Measurements from ENCODE around the gene KCNJ18. TPM values are rescaled to one million over a fixed set of nuclear protein-coding genes. Genes with fewer than 3 reads are reported as not detected.

Gene KCNJ18
- total and polyA plus RNA-seq, 9 of the 15 experiments (the other 6 are each of a cell fraction or from before 2014, with no cell fraction given) = not detected

DNA sequence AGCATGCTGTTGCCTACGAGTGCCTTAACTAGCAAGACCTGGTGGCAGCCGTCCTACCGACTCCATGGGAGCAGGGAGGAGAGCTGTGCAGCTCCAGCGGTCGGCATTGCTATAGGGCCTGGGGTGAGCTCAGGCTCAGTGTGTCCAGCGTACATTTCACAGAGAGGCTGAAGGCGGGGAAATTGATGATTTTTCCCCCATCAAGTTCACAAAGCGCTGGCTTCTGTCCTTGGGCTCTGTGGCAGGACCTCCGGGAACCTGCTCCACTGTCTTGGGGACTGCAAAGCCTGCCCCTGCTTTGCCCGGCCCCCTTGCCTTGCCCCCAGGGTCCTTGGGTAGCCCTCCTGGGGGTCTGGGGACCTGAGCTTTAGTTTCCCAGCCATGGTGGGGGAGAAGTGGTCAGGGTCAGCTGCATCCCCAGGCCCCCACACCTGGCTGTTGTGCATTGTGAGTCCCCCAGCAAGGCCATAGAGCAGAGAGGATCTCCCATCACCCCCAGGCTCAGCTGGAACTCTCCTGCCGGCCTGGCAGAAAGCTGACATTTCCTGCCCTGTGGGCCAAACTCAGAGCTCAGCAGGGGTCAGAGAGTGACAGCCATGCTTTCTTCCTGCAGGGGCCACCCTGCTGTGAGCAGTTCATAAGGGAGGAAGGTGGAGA lies 3.9 kb upstream of the KCNJ18 start (continued):
- no peak for TF ChIP-seq PBX2 (CRISPR knock-in tag; IDR thresholded peaks at IDR 0.05; ENCODE audit: low read depth)
- TF ChIP-seq PBX2 (tag; conservative IDR thresholded peaks at IDR 0.05; ENCODE audit: low read depth) = no peak
- no peak for TF ChIP-seq POLR2G (IDR thresholded peaks at IDR 0.05; ENCODE audit: low read depth, low read length)
- no peak for TF ChIP-seq MBD2 (IDR thresholded peaks at IDR 0.05; ENCODE audit: borderline replicate concordance, low read depth)
- TF ChIP-seq, protein P1, sequence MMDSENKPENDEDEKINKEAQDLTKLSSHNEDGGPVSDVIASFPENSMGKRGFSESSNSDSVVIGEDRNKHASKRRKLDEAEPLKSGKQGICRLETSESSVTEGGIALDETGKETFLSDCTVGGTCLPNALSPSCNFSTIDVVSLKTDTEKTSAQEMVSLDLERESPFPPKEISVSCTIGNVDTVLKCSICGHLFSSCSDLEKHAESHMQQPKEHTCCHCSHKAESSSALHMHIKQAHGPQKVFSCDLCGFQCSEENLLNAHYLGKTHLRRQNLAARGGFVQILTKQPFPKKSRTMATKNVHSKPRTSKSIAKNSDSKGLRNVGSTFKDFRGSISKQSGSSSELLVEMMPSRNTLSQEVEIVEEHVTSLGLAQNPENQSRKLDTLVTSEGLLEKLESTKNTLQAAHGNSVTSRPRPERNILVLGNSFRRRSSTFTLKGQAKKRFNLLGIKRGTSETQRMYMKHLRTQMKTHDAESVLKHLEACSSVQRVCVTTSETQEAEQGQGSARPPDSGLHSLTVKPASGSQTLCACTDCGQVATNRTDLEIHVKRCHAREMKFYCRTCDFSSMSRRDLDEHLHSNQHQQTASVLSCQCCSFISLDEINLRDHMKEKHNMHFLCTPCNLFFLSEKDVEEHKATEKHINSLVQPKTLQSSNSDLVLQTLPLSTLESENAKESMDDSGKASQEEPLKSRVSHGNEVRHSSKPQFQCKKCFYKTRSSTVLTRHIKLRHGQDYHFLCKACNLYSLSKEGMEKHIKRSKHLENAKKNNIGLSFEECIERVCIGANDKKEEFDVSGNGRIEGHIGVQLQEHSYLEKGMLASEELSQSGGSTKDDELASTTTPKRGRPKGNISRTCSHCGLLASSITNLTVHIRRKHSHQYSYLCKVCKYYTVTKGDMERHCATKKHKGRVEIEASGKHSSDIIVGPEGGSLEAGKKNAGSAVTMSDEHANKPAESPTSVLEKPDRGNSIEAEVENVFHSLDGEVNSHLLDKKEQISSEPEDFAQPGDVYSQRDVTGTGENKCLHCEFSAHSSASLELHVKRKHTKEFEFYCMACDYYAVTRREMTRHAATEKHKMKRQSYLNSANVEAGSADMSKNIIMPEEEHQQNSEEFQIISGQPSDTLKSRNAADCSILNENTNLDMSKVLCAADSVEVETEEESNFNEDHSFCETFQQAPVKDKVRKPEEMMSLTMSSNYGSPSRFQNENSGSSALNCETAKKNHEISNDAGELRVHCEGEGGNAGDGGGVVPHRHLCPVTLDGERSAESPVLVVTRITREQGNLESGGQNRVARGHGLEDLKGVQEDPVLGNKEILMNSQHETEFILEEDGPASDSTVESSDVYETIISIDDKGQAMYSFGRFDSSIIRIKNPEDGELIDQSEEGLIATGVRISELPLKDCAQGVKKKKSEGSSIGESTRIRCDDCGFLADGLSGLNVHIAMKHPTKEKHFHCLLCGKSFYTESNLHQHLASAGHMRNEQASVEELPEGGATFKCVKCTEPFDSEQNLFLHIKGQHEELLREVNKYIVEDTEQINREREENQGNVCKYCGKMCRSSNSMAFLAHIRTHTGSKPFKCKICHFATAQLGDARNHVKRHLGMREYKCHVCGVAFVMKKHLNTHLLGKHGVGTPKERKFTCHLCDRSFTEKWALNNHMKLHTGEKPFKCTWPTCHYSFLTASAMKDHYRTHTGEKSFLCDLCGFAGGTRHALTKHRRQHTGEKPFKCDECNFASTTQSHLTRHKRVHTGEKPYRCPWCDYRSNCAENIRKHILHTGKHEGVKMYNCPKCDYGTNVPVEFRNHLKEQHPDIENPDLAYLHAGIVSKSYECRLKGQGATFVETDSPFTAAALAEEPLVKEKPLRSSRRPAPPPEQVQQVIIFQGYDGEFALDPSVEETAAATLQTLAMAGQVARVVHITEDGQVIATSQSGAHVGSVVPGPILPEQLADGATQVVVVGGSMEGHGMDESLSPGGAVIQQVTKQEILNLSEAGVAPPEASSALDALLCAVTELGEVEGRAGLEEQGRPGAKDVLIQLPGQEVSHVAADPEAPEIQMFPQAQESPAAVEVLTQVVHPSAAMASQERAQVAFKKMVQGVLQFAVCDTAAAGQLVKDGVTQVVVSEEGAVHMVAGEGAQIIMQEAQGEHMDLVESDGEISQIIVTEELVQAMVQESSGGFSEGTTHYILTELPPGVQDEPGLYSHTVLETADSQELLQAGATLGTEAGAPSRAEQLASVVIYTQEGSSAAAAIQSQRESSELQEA (IDR thresholded peaks at IDR 0.05; ENCODE audit: low read depth) = no peak
- no peak for TF ChIP-seq NFATC3 (IDR thresholded peaks at IDR 0.05)
- TF ChIP-seq HNRNPL (IDR thresholded peaks at IDR 0.05; ENCODE audit: low read depth, low read length) = no peak
- TF ChIP-seq DPF2 (IDR thresholded peaks at IDR 0.05) = no peak
- TF ChIP-seq, protein P2, sequence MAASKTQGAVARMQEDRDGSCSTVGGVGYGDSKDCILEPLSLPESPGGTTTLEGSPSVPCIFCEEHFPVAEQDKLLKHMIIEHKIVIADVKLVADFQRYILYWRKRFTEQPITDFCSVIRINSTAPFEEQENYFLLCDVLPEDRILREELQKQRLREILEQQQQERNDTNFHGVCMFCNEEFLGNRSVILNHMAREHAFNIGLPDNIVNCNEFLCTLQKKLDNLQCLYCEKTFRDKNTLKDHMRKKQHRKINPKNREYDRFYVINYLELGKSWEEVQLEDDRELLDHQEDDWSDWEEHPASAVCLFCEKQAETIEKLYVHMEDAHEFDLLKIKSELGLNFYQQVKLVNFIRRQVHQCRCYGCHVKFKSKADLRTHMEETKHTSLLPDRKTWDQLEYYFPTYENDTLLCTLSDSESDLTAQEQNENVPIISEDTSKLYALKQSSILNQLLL (CRISPR knock-in tag; IDR thresholded peaks at IDR 0.05; ENCODE audit: borderline replicate concordance) = no peak
- TF ChIP-seq, protein P3, sequence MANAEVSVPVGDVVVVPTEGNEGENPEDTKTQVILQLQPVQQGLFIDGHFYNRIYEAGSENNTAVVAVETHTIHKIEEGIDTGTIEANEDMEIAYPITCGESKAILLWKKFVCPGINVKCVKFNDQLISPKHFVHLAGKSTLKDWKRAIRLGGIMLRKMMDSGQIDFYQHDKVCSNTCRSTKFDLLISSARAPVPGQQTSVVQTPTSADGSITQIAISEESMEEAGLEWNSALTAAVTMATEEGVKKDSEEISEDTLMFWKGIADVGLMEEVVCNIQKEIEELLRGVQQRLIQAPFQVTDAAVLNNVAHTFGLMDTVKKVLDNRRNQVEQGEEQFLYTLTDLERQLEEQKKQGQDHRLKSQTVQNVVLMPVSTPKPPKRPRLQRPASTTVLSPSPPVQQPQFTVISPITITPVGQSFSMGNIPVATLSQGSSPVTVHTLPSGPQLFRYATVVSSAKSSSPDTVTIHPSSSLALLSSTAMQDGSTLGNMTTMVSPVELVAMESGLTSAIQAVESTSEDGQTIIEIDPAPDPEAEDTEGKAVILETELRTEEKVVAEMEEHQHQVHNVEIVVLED (CRISPR knock-in tag; IDR thresholded peaks at IDR 0.05) = no peak

All from K562 (cell line).